Pulmonary artery endothelial cell (primary cell): ENCODE measurements around the gene GRAMD2B. TPM values are rescaled to one million over a fixed set of nuclear protein-coding genes. Genes with fewer than 3 reads are reported as not detected.

Experiments used
- DNase-seq: peaks from one replicate; pipeline ENCODE4 v3.0.0-alpha.2; 2011; ENCODE audit warnings: low read depth, low spot score
- total RNA-seq: library from RNA; depleted of rRNA; stranded (reverse); fragments of >200 nt; gene quantifications from 2 replicates; pipeline ENCODE4 v1.2.3, GENCODE V29; 2014

GRAMD2B gene
- total RNA-seq, 1 donor from 2014 or later: 2.0 TPM

DNA sequence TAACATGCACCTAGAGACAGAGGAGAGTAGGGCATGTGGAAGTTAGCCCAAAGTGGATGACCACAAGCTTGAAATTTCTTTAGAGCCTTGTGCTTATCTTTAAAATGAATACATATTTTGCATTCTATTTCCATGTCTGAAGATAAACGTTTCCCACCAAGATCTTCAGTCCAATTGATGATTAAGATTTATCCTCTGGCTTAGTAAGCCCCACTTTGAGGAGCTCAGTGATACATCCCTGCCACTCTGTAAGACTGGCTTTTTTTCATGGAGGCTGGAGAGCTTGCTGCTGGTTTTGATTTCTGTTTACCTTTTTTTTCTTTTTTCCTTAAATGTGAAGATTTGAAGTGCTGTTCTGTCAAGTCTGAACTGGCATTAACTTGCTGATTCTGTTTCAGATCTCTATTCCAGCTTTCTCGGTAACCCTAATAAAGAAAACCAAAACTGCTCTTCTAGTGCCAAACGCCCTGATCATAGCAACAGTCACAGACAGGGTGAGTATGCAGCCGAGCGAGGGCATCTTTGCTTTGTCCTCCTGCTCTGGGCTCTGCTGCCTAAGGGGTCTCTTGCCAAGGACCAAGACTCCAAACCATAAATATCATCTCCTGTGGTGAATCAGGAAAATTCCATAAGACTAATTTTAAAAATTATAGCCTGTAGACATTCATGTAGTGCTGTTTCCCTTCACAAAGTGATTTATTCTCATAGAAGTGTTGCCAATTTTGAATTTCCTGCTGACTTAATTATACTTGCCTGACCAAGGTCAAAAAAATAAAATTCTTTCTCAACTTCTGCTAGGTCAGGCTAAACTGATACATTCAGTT is 54.3 kb downstream of the GRAMD2B start:
- no peak for DNase-seq

DNA sequence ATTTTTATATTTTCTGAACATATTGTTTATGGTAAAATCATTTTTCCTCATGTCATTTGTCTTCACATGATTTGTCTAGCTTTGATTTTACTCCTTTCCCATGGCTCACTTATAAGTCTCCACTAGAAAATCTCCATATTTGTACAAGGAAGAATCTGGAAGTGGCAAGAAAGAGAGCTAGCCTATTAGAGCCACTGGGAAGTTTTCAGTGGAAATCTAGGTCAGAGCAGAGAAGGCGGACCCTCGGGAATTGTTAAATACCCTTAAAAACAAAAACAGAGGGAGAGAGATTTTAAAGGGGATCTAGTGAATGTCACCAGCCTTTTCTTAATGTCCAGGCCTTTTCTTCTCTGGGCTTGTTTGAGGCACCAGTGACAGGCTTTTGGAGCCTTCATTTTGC is 56.6 kb downstream of the GRAMD2B start:
- DNase-seq: no peak

DNA sequence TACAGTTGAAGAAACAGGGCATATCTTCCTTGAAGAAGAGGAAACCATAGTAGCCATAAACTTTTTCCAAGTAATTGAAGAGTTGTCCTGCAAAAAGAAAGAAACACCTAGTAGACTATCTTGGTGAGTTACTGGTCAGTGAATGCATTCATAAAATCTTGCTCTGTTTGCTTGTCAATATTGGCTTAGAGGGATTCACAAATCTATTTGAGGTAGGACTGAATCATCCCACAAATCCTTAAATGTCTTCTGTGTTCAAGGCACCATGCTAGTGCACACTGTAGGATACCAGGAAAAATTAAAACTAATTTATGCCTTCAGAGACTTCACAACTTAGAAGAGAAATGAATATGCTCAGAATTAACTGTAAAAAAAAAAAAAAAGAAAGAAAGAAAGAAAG is 57.6 kb downstream of the GRAMD2B start:
- DNase-seq: no peak

DNA sequence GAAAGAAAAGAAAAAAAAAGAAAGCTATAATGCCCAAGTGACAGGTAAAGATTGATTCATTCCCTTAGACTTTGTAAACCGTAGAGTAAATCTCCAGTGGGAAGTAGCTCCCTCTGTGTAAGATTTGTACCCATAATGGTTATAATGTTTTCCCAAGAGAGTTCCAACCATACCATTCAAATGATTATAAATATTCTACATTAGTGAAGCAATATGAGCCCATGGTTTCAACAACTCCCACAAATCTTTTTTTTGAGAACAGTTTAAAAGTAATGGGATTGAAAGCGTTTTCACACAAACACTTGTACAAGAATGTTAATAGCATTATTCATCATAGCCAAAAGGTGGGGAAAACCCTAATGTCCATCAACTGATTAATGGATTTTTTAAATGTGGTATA is 58.0 kb downstream of the GRAMD2B start:
- DNase-seq: no peak

DNA sequence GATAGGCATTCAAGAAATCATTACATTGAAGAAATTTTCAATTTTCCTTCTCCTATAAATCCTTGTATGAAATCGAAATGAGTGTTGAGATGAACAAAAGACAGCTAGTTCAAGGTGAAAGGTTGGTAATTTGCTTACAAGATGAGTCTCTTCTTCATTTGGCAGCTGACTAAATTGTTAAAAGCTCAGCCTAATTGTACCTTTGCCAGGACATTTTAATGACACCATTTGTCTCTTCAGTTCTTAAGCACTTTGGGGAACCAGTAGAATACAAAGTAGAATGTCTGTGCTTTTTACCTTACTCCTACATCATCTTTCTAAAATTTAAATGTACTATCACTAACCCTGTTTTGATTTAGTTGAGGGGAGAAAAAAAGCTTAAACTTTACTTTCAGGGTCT is 59.4 kb downstream of the GRAMD2B start:
- no peak for DNase-seq

DNA sequence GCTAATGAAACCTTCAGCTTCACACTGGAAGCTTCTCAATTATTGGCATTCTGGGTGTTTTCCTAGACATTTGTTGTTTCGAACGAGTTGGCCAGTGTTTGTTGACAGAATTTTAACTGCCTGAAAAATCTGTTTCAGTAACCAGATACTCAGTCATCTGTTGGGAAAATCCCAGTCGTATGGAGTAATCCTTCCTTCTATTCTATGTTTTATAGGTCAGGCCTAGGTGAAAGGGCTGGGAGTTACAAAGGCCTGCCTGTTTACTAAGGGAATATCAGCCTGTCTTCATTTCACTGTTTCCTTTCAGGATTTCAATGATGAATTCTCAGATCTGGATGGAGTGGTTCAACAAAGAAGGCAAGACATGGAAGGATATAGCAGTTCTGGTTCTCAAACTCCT is 59.9 kb downstream of the GRAMD2B start:
- no peak for DNase-seq

DNA sequence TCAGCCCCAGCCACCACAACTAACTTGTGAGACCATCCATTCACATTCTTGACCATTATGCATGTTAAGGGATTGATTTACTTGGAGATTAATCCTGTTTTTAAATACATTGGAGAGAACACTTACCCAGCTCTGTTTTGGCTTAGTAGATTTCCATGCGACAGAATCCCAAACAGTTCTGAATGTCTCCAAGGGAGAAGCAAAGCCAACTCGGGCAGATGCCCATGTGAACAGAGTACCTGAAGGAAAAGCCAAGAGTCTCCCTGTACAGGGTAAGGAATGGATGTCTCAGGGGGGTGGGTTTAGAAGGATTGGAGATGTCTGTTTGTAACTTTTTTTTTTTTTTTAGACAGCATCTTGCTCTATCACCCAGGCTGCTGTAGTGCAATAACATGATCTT is 61.0 kb downstream of the GRAMD2B start:
- DNase-seq: no peak

DNA sequence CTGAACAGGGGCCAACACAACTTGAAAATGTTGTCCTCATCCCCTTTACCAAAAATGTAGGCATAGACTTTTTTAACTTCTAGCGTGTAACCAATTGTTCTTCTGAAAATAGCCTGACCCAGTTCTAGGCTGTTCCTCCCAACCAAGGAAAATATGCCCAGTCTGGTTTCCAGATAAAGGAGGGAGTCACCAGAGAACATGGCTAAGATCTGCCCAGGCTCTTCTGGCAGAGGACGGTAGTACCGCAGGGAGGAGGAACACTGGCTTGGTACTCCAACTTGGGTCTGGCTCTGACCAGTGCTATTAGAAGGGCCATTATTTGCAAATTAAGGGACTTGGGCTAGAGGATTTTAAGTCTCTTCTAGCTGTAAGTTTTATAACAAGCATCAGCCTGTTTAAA is 63.1 kb downstream of the GRAMD2B start:
- no peak for DNase-seq

DNA sequence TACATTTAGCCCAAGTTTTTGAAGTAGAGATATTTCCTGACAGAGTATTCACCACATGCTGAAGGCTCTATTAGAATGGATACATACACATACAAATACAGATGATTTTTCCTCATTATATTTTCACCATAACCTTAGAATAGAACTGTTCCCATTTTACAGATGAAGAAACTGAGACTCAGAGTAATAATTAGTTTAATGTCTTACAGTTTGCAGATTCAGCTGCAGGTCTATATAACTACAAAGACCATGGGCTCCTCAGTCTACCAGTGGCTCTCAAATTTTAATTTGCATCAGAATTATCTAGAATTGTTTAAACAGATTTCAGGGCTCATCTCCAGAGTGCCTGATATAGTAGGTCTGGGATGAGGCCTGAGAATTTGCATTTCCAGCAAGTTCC is 64.4 kb downstream of the GRAMD2B start:
- DNase-seq: no peak

DNA sequence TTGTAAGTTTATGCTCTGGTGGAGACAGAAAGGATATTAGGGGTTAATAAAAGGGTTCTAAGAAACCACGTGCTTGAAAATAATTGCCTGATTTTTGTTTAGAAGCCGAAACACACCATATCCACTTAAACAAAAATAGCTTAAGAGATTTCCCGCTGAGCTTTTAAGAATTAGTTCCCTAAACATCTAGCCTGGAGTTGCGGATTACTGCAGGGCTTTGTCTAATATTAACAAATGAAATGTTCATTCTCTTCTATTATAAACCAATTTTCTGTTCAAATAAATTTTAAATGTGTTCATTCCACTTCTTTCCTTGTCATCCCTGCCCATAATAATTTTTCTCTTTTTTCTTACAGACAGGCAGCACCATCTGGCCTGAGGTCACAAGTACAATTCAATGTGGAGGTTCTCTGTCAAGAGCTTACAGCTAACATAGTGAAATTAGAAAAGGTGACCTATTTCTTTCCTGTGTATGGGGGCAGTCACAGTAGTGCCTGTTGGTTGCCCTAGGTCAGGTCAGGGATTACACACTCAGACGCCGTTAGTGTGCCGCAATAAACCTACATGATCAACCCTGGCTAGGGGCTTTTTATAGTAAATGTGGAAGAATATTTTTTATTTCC is 65.3 kb downstream of the GRAMD2B start:
- DNase-seq: no peak

DNA sequence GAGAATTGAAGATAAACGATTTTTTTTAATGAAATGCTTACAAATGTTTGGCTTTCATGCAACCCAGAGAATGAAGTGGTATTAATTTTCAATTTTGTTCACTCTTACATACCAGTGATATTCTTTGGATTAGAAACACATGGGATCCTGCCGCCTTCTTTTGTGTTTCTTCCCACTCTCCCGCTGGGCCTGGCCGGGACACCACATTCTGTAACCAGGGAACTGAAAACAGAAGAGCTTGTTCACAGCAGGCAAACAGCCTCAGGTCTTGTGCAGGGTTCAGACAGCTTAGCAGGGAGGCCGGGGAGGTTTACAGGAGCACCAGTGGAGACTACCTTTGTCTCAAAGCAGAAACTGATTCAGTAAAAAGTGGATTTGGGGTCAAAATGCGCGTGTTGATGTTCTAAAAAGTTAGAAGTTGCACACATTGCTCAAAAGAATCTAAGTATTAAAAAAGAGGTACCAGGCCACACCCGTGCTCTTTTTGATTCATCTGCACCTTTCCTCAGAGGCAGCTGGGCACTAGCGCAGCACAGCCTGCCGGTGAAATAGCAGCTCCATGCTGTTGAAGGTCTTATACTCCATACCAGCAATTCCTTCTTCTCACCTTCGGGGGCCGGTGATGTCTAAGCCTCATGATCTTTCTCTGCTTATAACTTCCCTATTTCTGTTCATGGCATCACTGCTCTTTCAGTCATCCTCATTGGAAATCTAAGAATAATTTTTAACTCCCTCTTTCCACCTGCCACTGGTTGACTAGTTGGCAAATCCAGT is 67.1 kb downstream of the GRAMD2B start:
- DNase-seq: no peak

DNA sequence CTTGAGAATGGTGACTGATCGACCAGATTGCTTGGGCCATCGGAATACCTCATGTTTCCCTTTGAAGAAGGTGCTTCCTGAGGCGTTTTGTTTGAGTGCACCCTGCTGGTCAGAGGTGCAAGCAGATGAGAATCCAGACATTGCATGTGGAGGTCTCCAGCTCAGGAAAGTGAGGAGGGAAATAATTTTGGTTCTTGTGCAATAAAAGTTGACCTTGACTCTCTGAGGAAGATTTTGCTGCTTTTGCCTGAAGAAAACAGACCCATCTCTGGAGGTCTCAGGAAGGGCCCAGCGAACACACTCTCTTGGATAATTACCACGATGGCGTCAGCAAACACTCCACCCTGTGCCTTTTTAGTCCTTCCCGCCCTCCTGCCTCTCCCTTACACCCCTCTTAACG is 69.7 kb downstream of the GRAMD2B start:
- no peak for DNase-seq

DNA sequence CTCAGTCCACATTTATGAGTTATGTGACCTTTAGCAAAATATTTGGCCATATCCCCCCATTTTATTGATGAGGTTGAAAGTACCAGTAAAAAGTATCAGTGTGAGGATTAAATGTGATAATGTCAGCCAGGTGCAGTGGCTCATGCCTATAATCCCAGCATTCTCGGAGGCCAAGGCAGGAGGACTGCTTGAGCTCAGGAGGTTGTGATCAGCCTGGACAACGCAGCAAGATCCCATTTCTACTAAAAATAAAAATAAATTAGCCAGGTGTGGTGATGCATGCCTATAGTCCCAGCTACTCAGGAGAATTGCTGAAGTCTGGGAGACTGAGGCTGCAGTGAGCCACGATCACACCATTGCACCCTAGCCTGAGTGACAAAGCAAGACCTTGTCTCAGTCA is 71.2 kb downstream of the GRAMD2B start:
- DNase-seq: no peak

DNA sequence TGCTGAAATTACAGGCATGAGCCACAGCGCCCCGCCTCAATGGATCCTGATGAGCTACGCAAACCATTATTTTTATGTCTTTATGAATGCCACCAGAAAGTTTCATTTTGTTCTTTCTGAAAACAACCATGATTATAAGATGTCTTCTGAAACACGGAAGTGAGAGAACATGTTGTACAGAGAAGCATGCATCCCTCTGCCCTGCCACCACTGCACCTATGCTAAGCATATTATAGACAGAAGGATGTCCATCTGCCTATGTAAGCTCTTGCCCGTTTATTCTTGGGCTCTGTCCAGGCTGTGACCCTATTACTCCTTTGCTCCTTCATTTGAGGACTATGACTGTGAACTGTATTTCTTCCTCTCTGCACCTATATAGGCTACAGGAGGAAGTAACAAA is 74.3 kb downstream of the GRAMD2B start:
- DNase-seq: no peak

DNA sequence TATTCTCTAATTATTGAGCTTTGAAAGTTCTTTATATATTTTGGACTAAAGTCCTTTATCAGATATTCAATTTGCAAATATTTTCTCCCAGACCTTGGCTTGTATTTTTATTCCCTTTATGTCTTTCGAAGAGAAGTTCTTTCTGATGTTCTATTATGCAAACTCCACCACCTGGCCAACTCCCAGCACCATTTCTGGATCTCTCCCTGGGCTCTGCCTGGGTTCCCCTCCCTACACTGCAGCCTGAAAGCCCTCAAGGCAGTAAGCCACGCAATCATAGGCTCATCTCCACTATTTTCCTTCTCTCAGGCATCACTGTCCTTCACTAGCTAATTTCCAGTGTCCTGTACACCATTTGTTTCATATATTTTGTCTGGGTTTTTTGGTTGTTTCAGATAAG is 76.1 kb downstream of the GRAMD2B start:
- no peak for DNase-seq

DNA sequence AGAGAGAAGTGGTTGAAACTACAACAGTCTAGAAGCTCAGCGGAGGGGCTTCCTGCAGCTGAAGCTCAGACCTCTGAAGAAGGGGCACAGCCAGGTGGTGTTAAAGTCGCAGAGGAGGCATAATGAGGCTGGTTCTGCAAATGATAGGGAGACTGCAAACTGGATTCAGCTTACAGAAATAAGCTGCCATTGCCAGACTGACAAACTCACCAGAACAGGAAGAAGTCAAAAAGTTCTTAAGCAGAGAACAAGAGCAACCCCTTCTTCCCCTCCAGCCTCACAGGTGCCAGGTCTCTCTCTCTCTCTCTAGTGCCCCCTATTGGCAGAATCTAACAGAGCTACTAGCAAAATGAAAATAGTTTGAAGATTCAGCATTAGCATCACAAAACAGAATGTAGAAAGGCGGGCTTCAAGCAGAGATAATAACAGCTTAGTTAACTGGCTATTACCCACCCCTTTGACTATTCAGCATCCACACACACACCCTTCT is 76.7 kb downstream of the GRAMD2B start:
- no peak for DNase-seq

DNA sequence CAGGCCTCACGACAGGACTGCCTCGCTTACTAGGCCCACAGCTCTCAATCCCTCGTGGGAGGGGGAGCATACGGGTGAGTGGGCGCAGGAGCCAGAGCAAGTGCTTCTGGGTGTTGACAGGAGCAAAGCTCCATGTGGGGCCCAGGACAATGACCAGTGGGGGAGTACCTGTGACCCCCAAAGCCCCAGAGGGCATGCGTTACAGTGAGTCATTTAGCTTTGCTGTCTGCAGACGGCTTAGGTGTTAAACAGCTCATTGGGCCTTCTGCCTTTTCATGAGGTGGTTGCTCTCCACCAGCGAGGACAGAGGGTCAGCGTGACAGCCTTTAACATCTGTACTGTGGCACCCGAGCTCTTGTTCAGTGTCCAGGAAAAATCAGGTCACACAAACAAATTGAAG is 78.2 kb downstream of the GRAMD2B start:
- no peak for DNase-seq

DNA sequence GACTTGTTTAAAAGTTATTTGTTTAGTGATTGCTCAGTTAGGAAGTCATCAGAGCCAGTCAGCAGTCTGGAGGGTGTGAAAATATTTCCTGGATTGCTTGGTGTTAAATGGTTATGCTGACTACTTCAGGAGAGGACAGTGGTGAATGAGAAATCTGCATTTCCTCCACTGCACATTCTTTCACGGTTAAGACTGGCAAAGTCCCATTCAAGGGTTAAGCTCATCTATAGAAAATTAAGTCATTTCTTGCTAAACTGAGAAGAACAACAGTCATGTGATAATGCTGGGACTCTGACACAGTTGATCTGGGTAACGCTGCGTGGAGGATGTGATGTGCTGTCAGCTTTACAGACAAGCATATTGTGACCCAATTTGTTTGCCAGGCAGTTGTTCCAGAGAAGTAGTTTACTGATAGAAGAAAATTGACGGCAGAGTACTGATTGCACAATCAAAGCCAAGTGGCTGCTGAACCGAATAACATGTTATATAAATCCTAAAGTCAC is 80.4 kb downstream of the GRAMD2B start:
- no peak for DNase-seq

DNA sequence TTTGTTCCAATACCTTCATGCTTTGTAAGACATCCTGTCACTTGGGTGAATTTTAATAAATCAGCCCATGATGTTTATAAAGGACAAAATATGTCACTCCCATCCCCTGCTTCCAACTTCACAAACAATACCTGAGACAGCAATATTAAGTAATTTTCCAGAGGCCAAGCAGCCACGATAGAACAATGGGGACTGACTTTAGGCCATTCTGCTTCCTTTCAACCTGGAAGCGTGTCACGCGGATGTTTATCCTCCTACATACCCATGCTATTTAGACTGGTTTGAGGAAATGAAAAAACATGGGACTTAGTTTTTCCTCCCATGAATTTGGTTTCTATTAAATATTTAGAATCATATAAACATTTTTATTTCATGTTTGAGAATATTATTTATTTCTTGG is 82.9 kb downstream of the GRAMD2B start:
- no peak for DNase-seq

DNA sequence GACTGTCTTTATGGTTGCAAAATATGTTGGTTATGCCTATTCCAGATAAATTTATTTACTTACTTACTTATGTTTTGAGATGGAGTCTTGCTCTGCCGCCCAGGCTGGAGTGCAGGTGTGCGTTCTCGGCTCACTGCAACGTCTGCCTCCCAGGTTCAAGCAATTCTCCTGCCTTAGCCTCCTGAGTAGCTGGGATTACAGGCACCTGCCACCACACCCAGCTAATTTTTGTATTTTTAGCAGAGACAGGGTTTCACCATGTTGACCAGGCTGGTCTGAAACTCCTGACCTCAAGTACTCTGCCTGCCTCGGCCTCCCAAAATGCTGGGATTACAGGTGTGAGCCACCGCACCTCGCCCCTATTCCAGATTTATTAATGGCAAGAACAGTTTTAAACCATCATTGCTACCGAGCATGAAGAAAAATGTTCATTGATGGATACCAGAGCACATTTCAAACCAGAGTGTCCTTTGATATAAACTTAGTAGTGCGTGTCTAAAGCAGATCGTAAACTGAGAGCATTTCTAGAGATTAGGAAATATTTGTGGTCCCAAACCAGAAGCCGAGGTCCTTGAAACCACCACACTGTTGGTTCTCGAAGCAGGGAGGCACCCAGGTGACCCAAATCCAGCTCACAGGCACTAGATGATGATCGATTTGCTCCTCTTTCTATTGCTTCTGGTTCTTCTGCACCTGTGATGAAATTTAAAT is 85.2 kb downstream of the GRAMD2B start:
- DNase-seq: no peak

DNA sequence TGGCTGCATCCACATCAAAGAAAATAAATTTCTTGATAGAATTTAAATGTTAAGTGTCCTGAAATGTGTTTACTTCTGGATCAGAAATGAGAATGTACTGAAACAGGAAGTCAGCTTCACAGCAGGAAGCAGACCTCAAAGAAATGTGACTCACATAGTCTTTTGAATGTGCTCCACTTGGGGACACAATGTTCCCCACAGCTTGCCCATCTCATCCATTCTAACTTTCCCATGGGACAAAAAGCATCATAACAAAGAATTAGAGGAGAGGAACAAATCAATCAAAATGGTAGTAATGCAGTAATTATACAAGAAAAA is 85.7 kb downstream of the GRAMD2B start:
- no peak for DNase-seq

DNA sequence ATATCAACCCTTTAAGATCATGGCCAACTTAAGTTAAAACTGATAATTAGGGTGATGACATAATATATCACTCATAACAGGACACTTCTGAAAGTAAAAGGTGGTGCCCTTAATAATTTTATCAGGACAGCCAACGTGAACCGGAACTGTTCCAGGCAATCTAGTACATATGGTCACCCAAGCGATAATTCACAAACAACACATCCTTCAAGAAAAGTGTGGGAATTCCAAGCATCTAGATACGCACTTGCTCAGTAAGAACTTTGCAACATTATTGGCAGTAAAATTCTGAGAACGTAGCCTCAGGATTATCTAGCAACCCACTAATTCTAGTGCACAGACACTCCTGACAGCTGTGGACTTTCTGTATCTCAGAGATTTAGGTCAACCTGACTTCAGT is 86.1 kb downstream of the GRAMD2B start:
- no peak for DNase-seq
